ENCODE results near the gene PHACTR2.

Gene PHACTR2

GRCh38 chr6:143761074-143761473 lies 83.3 kb downstream of the PHACTR2 start:
- TF ChIP-seq CTCF (IDR thresholded peaks at IDR 0.05; ENCODE audit: control insufficient read depth, insufficient read depth, low read depth, low read length, missing control alignments): no peak
- H3K4me3 ChIP-seq (ENCODE audit: control insufficient read depth, low read depth, low read length): no peak overlapping the region
- DNase-seq (ENCODE audit: low read depth): no peak

- DNase-seq (ENCODE audit: low read depth): no peak
- no peak overlapping the region for H3K4me3 ChIP-seq (ENCODE audit: control insufficient read depth, low read depth, low read length)
- TF ChIP-seq CTCF (IDR thresholded peaks at IDR 0.05; ENCODE audit: control insufficient read depth, insufficient read depth, low read depth, low read length, missing control alignments): no peak
These were observed 84.4 kb downstream of the PHACTR2 start for GRCh38 chr6:143762126-143762525.

GRCh38 chr6:143765422-143766184 lies 87.8 kb downstream of the PHACTR2 start:
- no peak for DNase-seq (ENCODE audit: low read depth)
- no peak for TF ChIP-seq CTCF (IDR thresholded peaks at IDR 0.05; ENCODE audit: control insufficient read depth, insufficient read depth, low read depth, low read length, missing control alignments)

GRCh38 chr6:143766185-143766553 lies 88.4 kb downstream of the PHACTR2 start:
- no peak for TF ChIP-seq CTCF (IDR thresholded peaks at IDR 0.05; ENCODE audit: control insufficient read depth, insufficient read depth, low read depth, low read length, missing control alignments)
- H3K4me3 ChIP-seq (ENCODE audit: control insufficient read depth, low read depth, low read length): no peak overlapping the region
- no peak for DNase-seq (ENCODE audit: low read depth)

More at GRCh38 chr6:143765422-143766184, 87.8 kb downstream of the PHACTR2 start:
- no peak overlapping the region for H3K4me3 ChIP-seq (ENCODE audit: control insufficient read depth, low read depth, low read length)

- no peak for TF ChIP-seq CTCF (IDR thresholded peaks at IDR 0.05; ENCODE audit: control insufficient read depth, insufficient read depth, low read depth, low read length, missing control alignments)
- no peak overlapping the region for H3K4me3 ChIP-seq (ENCODE audit: control insufficient read depth, low read depth, low read length)
- DNase-seq (ENCODE audit: low read depth): no peak
These were observed 89.7 kb downstream of the PHACTR2 start for GRCh38 chr6:143767433-143767832.

GRCh38 chr6:143772116-143773086 lies 94.6 kb downstream of the PHACTR2 start:
- H3K4me3 ChIP-seq (ENCODE audit: control insufficient read depth, low read depth, low read length): no peak overlapping the region
- no peak for TF ChIP-seq CTCF (IDR thresholded peaks at IDR 0.05; ENCODE audit: control insufficient read depth, insufficient read depth, low read depth, low read length, missing control alignments)
- DNase-seq (ENCODE audit: low read depth): no peak
